ENCODE results near the gene ZFYVE28.

Gene ZFYVE28

DNA sequence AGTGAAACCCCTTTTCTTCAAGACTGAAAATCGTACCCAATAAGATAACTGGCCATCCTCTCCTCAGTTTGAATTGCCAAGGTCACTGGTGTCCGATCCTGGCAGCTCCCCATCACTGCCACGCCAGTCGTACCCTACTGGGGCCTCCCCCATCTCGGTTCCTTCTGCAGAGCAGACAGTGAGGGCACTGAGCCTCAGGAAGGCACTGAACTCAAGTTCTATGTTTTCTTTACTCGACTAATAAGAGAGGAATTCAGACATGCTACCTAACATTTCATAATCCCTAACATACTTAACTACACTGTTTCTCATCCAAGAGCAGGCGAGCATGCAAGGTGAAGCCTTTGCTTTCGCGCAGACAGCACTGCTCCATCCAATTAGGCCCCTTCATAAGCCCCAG, 23.4 kb downstream of the ZFYVE28 start:
- TF ChIP-seq, protein P1, sequence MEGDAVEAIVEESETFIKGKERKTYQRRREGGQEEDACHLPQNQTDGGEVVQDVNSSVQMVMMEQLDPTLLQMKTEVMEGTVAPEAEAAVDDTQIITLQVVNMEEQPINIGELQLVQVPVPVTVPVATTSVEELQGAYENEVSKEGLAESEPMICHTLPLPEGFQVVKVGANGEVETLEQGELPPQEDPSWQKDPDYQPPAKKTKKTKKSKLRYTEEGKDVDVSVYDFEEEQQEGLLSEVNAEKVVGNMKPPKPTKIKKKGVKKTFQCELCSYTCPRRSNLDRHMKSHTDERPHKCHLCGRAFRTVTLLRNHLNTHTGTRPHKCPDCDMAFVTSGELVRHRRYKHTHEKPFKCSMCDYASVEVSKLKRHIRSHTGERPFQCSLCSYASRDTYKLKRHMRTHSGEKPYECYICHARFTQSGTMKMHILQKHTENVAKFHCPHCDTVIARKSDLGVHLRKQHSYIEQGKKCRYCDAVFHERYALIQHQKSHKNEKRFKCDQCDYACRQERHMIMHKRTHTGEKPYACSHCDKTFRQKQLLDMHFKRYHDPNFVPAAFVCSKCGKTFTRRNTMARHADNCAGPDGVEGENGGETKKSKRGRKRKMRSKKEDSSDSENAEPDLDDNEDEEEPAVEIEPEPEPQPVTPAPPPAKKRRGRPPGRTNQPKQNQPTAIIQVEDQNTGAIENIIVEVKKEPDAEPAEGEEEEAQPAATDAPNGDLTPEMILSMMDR (IDR thresholded peaks at IDR 0.05): no peak
- Histone ChIP-seq H3K27ac (no peak overlapping the region), H3K4me3 (no peak overlapping the region)
- DNase-seq (ENCODE audit: low spot score): no peak

- H3K4me3 ChIP-seq: no peak overlapping the region
- no peak overlapping the region for H3K27ac ChIP-seq
- TF ChIP-seq, protein P1 (IDR thresholded peaks at IDR 0.05): no peak
- DNase-seq (ENCODE audit: low spot score): no peak
These were observed 23.9 kb downstream of the ZFYVE28 start for GRCh38 chr4:2394528-2394927.

DNA sequence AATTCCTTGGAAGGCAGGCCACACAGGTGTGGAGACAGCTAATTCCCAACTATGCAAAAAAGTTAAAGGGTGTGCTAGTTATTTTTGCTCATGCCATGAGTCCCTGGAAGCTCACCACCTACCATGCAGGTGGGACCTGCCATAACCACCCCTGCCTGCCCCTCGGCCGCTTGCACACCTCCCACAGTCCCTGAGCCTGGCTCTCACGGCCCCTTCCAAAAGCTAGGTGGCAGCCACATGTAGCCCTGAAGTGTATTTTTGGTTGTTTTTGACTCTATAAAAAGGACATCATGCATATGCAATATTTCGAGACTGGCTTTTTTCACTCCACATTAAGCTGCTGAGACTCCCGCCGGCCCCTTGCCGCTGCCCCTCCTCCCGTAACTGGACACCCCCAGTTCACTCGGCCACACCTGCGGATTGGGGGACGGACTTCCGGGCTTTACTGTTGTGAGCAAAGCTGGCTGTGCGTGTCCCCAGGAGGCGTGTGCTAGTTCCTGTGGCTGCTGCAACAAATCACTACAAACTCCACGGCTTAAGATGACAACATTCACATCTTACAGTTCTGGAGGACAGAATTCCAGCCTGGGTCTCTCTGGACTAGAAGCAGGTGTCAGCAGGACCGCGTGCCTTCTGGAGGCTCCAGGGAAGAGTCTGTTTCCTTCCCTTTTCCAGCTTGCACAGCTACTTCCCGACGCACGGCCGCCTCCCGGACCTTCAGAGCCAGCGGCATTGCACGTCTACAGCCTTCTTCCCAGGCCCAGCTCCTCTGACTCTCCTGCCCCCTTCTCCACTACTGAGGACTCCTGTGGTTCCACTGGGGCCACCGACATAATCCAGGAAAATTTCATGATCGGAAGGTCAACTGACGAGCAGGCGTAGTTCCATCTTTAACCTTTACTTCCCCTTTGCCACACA, 24.8 kb downstream of the ZFYVE28 start:
- no peak for DNase-seq (ENCODE audit: low spot score)
- peak overlapping the region; percentile 38 for H3K4me3 ChIP-seq
- H3K27ac ChIP-seq: no peak overlapping the region
- TF ChIP-seq, protein P1 (IDR thresholded peaks at IDR 0.05): no peak

GRCh38 chr4:2390784-2391421, 27.5 kb downstream of the ZFYVE28 start:
- H3K4me3 ChIP-seq: no peak overlapping the region
- TF ChIP-seq, protein P1 (IDR thresholded peaks at IDR 0.05): no peak
- DNase-seq (ENCODE audit: low spot score): no peak
- H3K27ac ChIP-seq: no peak overlapping the region

DNA sequence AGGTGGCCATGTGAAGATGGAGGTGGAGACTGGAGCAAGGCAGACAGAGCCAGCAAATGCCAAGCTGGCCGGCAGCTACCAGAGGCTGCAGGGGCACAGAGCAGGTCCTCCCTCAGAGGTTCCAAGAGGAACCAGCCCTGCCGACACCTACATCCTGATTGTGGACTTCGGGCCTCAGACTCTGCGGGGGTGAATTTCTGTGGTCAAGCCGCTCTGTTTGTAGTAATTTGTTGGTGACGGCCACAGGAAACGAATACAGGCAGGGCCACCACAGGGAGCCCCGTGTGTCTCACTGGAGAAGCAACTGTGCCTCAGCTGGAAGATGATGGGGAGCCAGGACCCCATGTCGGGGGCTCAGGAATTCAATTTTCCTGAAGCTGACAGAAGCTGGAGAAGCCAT, 28.3 kb downstream of the ZFYVE28 start:
- no peak for DNase-seq (ENCODE audit: low spot score)
- H3K27ac ChIP-seq: no peak overlapping the region
- no peak overlapping the region for H3K4me3 ChIP-seq
- TF ChIP-seq, protein P1 (IDR thresholded peaks at IDR 0.05): no peak

- Histone ChIP-seq H3K4me3 (no peak overlapping the region), H3K27ac (no peak overlapping the region)
- DNase-seq (ENCODE audit: low spot score): no peak
- TF ChIP-seq, protein P1 (IDR thresholded peaks at IDR 0.05): no peak
These were observed 28.8 kb downstream of the ZFYVE28 start for GRCh38 chr4:2389691-2390090.

All from coronary artery (tissue), 2 donors.